Measurements from ENCODE around the gene HHEX.

HHEX gene

DNA sequence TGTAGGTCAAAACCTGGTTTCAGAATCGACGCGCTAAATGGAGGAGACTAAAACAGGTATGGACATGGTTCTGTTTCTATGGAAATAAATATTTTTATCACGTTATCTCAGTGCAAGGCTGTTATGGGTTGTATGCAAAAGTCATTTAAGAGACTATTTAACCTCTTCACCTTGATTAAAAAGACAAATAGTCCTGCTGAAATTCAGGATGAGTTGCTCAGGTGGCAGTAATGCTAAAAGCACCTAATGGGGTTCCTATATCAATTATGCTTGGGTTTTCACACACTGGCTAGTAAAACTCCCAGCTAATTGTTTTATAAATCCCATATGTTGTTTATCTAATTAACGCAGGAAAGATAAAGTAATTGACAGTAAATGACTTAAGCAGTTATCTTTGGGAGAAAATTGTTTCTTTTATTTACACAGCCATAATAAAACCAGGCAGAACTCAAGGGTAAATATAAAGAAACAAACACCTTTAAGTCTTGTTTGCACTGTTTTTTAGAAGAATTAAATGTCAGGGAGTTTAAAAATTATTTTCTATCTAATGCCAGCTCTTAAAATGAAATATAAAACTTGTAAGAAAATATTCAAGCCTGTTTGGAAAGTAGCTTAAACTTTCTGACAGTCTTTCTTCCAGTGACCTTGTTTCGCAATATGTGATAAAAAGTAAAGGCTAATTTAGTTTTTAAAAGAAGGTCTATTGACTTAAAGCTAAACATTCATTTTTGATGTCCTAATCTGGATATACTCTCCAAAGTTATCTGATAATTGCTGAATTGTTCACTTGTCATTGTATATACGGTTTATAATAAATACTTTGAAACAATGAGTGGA, 3.2 kb downstream of the HHEX start:
- no peak for DNase-seq (ENCODE audit: low read depth)

- DNase-seq (ENCODE audit: low read depth), result no peak
These were observed 3.8 kb downstream of the HHEX start for GRCh38 chr10:92693534-92693893.

DNA sequence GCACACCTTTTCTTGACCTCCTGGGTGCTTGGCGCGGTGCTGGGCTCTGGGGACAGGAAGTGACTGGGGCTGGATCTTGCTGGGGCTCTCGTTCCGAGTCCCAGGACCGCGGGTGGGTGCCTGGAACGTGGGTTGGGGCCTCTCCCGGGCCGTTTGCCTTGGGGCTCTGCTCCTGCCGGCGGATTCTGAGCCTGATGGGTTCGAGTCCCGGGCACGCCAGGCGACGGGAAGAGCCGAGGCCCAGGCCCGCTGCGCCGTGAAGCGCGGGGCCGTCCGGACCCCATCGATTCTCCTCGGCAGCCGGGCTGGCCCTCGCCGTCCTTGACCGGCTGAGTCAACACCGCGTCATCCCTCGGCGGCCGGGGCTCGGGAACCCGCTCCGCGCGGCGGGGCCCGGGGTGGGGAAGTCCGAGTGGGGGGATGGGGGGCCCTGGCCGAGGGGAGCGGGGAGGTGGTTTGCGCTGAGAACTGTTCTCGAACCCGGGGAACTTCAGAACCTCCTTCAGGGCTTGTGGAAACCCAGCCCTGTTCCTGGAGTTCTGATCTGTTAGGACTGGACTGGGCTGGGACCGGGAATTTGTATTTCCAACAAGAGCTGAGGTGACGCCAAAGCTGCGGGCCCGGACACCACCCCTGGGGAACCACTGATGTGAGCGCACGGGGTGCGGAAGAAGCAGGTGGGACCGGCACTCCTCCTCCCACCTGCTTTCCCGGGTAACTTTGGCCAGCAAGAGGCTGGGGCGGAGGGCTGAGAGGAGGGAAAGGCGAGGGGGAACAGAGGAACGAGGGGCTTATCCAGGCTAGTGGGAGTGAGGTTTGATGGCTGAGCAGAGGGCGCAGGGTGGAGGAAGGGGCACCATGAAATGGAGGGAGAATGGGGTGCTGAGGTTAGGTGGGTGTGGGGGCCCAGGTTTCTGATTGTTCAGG, 6.2 kb downstream of the HHEX start:
- DNase-seq (ENCODE audit: low read depth), result no peak

- DNase-seq (ENCODE audit: low read depth), result no peak
These were observed 7.0 kb downstream of the HHEX start for GRCh38 chr10:92696606-92697383.

GRCh38 chr10:92697663-92698511, 8.1 kb downstream of the HHEX start:
- no peak for DNase-seq (ENCODE audit: low read depth)

- DNase-seq (ENCODE audit: low read depth), result no peak
These were observed 9.4 kb downstream of the HHEX start for GRCh38 chr10:92699193-92699517.

- DNase-seq (ENCODE audit: low read depth), result no peak
These were observed 10.0 kb downstream of the HHEX start for GRCh38 chr10:92699518-92700381.

DNA sequence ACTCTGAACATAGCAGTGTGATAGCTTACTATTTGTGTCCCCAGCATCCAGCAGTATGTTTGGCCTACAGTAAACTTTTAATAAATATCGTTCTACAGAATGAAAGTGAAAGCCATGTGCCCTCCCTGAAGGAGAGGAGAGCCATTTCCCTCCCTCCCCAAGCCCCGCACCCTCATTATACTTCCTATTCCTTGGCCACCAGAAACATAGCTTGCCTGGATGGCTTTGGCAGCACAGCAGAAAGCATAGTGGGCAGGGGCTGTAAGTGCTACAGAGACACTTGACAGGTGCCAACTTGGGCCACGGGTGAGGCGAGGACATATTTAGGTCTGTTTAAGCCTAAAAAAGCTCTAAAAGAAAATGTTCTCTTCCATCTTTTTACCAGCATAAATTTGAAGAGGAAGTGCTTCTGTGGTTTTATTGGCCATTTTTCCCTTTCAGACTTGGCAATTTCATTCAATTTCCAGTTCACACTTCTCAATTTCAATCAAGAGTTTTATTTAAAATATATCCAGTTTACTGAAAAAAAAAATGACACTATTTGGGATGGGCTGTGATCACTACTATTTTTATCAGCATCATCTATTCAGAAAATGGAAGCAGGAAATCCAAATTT, 12.7 kb downstream of the HHEX start:
- no peak for DNase-seq (ENCODE audit: low read depth)

DNA sequence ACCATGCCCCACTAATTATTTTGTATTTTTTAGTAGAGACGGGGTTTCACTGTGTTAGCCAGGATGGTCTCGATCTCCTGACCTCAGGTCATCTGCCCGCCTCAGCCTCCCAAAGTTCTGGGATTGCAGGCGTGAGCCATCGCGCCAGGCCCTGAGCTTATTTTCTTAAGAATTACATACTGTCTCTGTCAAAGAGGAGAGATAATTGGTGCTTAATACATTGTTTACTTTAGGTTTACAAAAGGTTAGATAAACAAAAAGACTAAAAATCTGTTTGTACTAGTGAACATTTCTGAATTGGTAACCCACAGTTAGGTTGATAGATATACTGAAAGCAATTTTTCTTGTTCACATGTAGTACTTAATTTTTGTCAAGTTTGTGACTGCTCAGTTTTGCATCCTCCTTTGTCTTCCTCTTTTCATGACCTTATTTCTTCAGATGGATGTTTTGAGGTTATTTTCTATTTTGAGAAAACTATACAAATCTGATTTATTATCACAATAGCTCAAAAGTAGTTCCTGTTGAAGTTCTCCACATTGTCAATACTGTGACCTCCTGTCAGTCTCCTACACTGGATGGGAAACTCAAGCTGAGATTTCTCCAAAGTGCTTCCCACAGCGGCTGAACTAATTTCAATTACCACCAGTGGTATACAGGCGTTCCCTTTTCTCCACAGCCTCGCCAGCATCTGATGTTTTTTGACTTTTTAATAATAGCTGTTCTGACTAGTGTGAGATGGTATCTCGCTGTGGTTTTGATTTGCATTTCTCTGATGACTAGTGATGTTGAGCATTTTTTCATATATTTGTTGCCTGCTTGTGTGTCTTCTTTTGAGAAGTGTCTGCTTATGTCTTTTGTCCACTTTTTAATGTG, 22.5 kb downstream of the HHEX start:
- no peak for DNase-seq (ENCODE audit: low read depth)

- DNase-seq (ENCODE audit: low read depth), result no peak
These were observed 24.5 kb downstream of the HHEX start for GRCh38 chr10:92714152-92714845.

GRCh38 chr10:92714872-92715271, 25.1 kb downstream of the HHEX start:
- DNase-seq (ENCODE audit: low read depth), result no peak

- DNase-seq (ENCODE audit: low read depth), result no peak
These were observed 30.5 kb downstream of the HHEX start for GRCh38 chr10:92719991-92720830.

DNA sequence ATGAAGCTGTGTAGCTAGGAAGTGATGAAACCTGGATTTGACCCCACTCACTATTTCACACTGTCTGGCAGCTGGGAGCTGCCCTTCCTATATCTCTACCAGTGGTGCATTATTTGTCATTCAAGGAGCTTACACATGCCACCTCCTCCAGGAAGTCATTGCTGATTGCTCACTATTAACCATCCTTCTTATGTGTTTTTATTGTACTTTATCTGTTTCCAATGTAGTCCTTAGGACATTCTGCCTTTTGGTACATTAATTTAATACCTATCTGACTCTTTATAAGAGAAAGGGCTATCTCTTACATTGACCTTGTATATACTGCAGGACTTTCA, 31.0 kb downstream of the HHEX start:
- DNase-seq (ENCODE audit: low read depth), result no peak

- DNase-seq (ENCODE audit: low read depth), result no peak
These were observed 32.6 kb downstream of the HHEX start for GRCh38 chr10:92722349-92722748.

- DNase-seq (ENCODE audit: low read depth), result no peak
These were observed 37.4 kb downstream of the HHEX start for GRCh38 chr10:92727141-92727540.

GRCh38 chr10:92727550-92727949, 37.8 kb downstream of the HHEX start:
- DNase-seq (ENCODE audit: low read depth), result no peak

GRCh38 chr10:92729886-92730285, 40.1 kb downstream of the HHEX start:
- DNase-seq (ENCODE audit: low read depth), result no peak

DNA sequence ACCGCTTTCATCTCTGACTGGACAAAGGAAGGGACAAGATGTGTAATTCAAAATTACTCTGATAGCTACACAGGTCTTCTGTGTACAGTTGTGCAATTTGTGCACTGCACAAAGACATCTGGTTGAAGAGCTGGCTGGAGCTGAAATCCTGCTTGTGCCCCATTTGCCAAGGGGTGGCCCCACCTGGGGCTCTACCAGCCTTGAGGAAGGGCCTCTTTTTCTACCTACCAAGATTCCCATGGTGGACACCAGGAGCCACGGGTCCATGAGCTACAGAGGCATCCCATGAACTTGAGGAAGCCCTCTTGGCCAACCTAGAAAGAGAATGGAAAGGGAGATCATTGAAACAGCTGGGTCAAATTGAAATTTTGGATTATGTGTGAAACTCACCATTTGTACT, 43.2 kb downstream of the HHEX start:
- DNase-seq (ENCODE audit: low read depth), result no peak
